GM18505 (cell line): ENCODE data around the gene SLC35E4.
"Not testable (repeated sequence)": the region's sequence is repeated elsewhere in the genome, so short reads cannot be mapped to it uniquely, and the experiment has no call there.

Experiments
- ATAC-seq: cut with Tn5 transposase; IDR thresholded peaks from one replicate; pipeline ENCODE4 v1.9.1; 2021; ENCODE audit not compliant: unreplicated experiment
- POLR2A ChIP-seq: IDR thresholded peaks from 4 replicates; pipeline ENCODE4 v1.6.1; 2011; ENCODE audit warnings: borderline replicate concordance; ENCODE audit not compliant: insufficient read depth, insufficient read length; ENCODE audit errors: extremely low read depth

The SLC35E4 gene

DNA sequence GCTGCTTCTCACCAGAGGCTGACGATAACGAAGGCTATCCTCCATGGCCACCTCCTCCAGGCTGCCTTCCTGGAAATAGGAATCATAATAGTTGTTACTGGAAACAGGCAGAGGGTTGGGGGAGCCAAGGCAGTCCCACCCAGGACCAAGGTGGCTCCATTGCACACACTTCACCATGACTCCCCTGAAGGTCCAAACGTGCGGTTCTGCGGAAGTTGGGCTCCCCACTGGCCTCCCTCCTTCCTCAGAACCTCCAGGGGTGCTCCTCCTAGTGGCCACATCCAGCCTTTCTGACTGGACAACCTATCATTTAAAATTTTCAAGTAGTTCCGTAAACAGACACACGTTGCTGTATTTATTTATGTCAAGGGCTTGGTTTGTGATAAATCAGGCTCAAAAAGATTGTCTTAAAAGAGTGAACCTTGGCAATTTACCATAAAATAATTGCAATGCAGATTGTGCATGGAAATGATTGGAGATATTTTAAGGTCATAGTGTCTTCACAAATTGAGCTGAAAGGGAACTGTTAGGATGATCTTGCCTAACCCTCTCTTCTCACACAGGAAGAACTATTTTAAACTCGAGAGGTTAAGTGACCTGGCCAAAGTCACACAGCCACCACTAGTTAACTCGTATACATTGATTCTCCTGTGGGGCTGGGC, 30.0 kb upstream of the SLC35E4 start:
- no peak for ATAC-seq
- TF ChIP-seq POLR2A: no peak

DNA sequence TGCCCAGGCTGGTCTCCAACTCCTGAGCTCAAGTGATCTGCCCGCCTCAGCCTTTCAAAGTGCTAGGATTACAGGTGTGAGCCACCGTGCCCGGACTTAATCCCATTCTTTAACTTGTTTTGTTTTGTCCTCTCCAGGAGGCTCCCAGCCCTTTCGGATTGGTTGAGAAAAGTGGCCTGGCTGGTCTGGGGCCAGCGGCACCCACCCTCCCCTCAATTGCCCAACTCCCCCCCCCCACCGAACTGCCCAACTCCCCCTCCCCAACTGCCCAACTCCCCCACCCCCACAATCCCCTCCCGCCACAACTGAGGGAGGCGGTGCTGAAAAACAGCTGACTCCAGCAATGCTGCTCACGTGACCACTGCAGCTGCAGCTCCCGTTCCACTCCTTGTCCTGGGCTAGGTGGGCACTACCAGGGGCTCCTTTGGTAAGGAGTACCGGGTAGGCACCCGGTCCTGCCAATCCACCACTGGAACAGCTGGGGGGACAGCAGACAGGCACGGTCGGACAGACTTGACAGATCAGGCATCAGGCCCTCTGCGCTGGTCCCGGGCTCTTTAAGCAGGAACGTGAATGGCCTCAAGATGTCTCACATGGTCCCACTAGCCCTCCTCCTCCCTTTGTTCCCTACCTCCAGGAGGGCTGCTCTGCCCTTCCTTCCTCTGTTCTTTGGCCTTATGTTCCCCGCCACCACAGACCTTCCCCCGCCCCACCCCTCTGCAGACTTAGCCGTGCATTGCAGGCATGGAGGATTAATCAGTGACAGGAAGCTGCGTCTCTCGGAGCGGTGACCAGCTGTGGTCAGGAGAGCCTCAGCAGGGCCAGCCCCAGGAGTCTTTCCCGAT, 28.9 kb upstream of the SLC35E4 start, which contains the start of gene TCN2:
Gene TCN2 (plus strand): TSS at position 720 of the 845 bp plus-strand sequence. CDS start 158 bp downstream, outside the sequence.
- TF ChIP-seq POLR2A: peak; percentile 49
- ATAC-seq: no peak

DNA sequence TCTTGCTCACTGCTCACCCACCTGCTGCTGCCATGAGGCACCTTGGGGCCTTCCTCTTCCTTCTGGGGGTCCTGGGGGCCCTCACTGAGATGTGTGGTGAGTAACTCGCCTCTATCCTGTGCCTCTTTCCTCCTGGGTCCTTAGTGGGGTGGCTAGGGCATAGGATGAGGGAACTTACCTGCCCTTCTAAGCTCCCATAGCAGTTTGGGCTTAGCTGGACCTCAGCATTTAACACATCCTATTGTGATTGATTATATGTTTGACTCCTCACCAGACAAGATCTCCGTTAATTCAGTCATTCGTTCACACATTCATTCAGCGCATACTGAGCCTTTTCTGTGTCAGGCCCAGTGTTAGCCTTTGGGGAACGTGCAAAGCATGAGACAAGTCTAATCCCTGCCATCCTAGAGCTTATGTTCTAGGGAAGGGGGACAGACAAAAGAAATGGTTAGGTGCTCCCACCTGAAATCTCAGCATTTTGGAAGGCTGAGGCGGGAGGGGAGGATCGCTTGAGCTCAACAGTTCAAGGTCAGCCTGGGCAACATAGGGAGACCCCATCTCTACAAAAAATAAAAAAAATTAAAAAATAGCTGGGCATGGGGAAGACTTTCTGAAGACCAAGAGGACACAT, 28.2 kb upstream of the SLC35E4 start:
- TF ChIP-seq POLR2A: no peak
- no peak for ATAC-seq

DNA sequence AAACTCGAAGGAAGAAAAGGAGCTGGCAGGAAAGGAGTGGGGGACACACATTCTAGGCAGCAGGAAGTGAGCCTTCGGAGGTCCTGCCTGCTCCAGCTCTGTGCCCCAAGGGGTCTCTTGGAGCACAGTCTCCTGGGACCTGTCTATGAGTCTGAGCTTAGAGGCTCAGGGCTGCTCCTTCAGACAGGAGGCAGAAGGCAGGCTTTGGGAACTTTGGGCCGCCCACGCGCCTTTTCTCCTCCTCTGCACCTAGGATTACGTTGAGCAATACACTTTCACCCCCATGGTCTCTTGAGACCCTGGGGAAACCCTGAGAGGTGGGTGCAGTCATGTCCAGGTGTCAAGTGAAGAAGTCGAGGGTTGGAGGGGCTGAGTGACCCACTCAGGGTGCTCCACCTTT, 27.6 kb upstream of the SLC35E4 start:
- no peak for ATAC-seq
- no peak for TF ChIP-seq POLR2A

DNA sequence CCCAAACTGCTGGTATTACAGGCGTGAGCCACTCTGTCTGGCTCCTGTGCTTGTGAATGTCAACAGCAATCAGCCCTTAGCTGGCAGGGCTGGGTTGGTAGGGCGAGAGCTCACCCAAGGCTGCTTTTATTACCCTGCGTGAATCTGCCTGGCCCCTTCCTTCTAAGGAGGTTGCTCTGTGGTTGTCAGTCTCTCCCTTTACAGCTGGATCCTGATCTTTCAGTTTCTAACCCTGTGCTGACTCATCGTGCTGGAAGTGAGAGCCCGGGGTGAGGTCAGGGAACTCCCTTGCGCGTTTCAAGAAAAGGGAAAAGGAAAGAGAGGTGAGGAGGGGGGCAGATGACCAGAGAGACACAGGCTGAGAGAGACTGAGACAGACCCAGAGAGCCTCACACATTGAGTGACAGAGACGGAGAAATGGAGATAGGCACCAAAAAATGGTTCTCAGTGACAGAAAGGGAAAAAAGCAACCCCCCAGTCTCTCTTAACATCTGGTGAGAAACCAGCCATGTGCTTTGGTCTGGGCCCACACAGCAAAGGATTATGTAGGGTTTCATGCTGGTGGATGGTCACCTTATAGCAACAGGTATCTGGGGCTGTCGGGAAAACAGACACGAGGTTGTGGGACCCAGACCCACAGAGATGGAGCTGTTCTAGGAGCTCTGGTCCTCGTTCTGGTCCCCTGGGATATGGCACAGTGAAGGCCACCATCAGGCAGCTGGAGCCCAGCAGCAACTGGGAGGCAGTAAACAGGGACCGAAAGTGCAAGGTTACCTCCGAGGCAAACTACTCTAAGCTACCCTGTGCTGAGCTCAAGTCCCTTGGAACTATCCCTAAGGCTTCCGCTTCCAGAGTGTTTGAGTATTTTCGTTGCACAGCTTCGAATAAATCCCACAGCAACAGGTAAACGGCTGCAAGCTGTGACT, 26.1 kb upstream of the SLC35E4 start:
- TF ChIP-seq POLR2A: no peak
- no peak for ATAC-seq

DNA sequence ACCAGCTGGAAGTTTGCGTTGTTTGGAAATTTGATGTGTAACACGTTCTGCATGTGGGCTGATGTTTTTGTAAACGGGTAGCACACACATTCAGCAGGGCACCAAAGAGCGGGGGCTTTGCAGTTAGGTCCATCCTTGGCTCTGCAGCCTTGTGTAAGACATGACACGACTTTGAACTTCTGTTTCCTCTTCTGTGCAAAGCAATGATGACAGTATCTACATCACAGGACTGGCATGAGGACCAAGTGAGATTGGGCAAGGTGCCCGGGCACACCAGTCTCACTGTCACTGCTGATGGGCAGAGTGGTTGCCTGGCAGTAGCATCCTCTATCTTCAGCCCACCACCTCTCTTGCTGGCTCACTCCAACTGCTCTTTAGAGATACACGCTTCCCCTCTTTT, 25.3 kb upstream of the SLC35E4 start:
- ATAC-seq: no peak
- TF ChIP-seq POLR2A: no peak

DNA sequence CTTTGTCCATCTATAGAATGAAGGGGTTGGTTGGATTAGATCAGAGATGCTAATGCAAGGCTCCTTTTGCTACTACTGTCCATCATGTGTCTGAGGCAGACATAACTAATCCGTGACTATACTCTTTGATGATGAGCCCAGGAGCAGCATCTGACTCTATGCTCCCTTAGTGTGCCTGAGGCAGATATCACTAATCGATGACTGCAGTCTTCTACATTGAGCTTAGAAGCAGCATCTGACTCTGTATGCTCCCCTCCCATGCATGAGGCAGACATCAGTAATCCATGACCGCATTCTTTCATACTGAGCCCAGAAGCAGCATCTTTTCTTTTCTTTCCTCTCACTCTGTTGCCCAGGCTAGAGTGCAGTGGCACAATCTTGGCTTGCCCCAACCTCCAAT, 24.4 kb upstream of the SLC35E4 start:
- no peak for TF ChIP-seq POLR2A
- ATAC-seq: no peak

DNA sequence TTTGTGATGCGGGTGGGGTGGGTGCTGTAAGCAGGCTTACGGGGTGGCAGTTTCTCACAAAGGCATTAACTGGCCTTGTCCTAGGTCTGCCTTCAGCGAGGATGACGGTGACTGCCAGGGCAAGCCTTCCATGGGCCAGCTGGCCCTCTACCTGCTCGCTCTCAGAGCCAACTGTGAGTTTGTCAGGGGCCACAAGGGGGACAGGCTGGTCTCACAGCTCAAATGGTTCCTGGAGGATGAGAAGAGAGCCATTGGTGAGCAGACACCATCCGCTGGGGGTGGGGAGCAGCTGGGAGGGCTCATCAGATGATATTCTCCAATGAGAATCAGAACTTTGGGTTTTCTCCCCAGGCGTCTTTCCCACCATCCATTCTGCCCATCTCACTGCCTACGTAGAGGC, 22.8 kb upstream of the SLC35E4 start:
- TF ChIP-seq POLR2A: no peak
- ATAC-seq: no peak

DNA sequence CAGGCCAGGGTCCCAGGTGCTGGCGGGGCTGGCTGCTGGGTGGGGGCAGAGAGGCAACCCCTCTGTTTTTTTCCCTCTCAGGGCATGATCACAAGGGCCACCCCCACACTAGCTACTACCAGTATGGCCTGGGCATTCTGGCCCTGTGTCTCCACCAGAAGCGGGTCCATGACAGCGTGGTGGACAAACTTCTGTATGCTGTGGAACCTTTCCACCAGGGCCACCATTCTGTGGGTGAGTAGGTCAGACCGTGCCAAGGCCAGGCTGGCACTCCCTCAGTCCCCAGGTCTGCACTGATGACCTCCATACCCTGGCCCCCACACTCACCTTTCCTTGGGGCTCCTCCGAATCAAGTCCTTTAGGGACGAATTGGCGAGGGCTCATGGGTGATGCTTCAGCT, 21.3 kb upstream of the SLC35E4 start:
- no peak for ATAC-seq
- TF ChIP-seq POLR2A: no peak

DNA sequence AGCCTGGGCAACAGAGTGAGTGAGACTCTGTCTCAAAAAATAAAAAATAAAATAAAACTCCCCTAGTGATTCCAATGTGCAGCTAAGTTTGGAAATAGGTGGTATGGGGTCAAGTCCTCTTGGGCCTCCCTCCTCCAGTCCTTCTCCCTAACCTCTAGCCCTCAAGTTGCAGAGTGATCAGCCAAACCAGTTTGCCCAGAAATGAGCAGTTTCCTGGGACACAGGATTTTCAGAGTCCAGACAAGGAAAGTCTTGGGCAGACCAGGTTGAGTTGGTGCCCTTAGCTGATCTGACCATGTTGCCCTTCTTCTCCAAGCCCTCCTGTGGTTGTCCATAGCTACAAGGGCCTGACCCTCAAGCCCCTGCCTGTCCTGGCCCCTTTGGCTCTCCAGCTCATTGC, 20.7 kb upstream of the SLC35E4 start:
- ATAC-seq: no peak
- TF ChIP-seq POLR2A: no peak

DNA sequence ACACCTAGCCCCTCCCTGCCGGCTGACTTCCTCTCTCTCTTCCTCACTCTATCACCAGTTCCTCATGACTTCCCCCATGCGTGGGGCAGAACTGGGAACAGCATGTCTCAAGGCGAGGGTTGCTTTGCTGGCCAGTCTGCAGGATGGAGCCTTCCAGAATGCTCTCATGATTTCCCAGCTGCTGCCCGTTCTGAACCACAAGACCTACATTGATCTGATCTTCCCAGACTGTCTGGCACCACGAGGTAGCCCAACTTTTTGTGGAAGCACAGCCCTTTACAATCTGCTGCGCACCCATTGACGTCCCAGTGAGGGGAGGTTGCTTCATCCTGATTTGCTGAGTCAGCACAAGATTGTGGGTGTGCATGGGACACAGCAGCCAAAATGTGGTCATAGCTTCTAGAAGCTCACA, 20.0 kb upstream of the SLC35E4 start:
- TF ChIP-seq POLR2A: no peak
- no peak for ATAC-seq

DNA sequence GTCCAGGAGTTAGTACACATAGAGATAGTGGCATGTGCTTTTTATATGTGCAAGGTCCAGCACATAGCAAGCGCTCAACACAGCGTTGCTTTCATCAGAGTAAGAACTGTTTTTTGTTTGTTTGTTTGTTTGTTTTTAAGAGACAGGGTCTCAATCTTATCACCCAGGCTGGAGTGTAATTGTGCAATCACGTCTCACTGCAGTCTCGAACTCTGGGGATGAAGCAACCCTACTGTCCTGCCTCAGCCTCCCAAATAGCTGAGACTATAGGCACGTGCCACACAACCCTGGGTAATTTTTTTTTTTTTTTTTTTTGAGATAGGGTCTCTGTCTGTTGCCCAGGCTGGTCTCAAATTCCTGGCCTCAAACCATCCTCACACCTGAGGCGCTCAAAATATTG, 17.8 kb upstream of the SLC35E4 start:
- ATAC-seq: no peak

DNA sequence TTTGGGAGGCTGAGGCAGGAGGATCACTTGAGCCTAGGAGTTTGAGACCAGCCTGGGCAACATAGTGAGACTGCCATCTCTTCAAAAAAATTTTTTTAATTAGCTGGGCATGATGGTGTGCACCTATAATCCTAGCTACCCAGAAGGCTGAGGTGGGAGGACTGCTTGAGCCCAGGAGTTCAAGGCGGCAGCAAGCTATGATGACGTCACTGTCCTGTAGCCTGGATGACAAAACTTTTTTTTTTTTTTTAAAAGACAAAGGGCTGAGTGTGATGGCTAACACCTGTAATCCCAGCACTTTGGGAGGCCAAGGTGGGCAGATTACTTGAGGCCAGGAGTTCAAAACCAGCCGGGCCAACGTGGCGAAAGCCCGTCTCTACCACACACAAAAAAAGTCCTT, 15.7 kb upstream of the SLC35E4 start:
- ATAC-seq: not testable (repeated sequence)

More for the DNA sequence above, 17.8 kb upstream of the SLC35E4 start:
- no peak for TF ChIP-seq POLR2A
